SK-N-SH treated with all-trans-retinoic acid at 6 μM for 48 hours (cell line): Measurements from ENCODE around the gene SYNJ1.
"Not testable (repeated sequence)": the region's sequence is repeated elsewhere in the genome, so short reads cannot be mapped to it uniquely, and the experiment has no call there.

Source experiments
- ATAC-seq: fragments of 200-7000 bp; cut with Tn5 transposase; 3 replicates; pipeline ENCODE4 v1.9.1; 2020; ENCODE audit warnings: mild to moderate bottlenecking, moderate library complexity
- BACH2 ChIP-seq: fragments of 250-450 bp; sonication (Bioruptor Pico); IDR thresholded peaks from 2 replicates; pipeline ENCODE4 v1.9.0; 2021; ENCODE audit warnings: mild to moderate bottlenecking, borderline replicate concordance
- CSDC2 ChIP-seq: fragments of 250-450 bp; sonication (Bioruptor Pico); IDR thresholded peaks from 2 replicates; pipeline ENCODE4 v1.5.0; 2020; ENCODE audit warnings: mild to moderate bottlenecking, moderate library complexity
- GLIS3 ChIP-seq: fragments of 250-450 bp; sonication (Bioruptor Pico); IDR thresholded peaks from 2 replicates; pipeline ENCODE4 v1.5.0; 2020; ENCODE audit warnings: mild to moderate bottlenecking, moderate library complexity
- ISL1 ChIP-seq: fragments of 250-450 bp; sonication (Bioruptor Pico); IDR thresholded peaks from 2 replicates; pipeline ENCODE4 v2.1.2; 2022; ENCODE audit warnings: mild to moderate bottlenecking, moderate library complexity
- OSR1 ChIP-seq: fragments of 250-450 bp; sonication (Bioruptor Pico); IDR thresholded peaks from 2 replicates; pipeline ENCODE4 v1.8.0; 2022; ENCODE audit warnings: moderate library complexity, mild to moderate bottlenecking, inconsistent platforms
- PPARA ChIP-seq: fragments of 250-450 bp; sonication (Bioruptor Pico); IDR thresholded peaks from 2 replicates; pipeline ENCODE4 v1.5.0; 2020; ENCODE audit warnings: mild to moderate bottlenecking, borderline replicate concordance
- RARB ChIP-seq: fragments of 250-450 bp; sonication (Bioruptor Pico); IDR thresholded peaks from 2 replicates; pipeline ENCODE4 v1.8.0; 2021; ENCODE audit warnings: mild to moderate bottlenecking, moderate library complexity
- SNAI2 ChIP-seq: fragments of 250-450 bp; sonication (Bioruptor Pico); IDR thresholded peaks from 2 replicates; pipeline ENCODE4 v1.5.0; 2020; ENCODE audit warnings: mild to moderate bottlenecking, moderate library complexity
- TCF4 ChIP-seq: fragments of 250-450 bp; sonication (Bioruptor Pico); IDR thresholded peaks from 2 replicates; pipeline ENCODE4 v1.8.0; 2021; ENCODE audit warnings: mild to moderate bottlenecking, moderate library complexity, borderline replicate concordance
- TOX ChIP-seq: fragments of 250-450 bp; sonication (Bioruptor Pico); IDR thresholded peaks from 2 replicates; pipeline ENCODE4 v1.8.0; 2021; ENCODE audit warnings: mild to moderate bottlenecking, moderate library complexity, borderline replicate concordance
- ZC3H10 ChIP-seq: fragments of 250-450 bp; sonication (Bioruptor Pico); IDR thresholded peaks from 2 replicates; pipeline ENCODE4 v1.5.1; 2021; ENCODE audit warnings: mild to moderate bottlenecking, moderate library complexity
- ZFP30 ChIP-seq: fragments of 450-650 bp; formaldehyde crosslinking; IDR thresholded peaks from 2 replicates; pipeline ENCODE4 v1.5.0; 2022; ENCODE audit warnings: mild to moderate bottlenecking, moderate library complexity
- ZNF70 ChIP-seq: fragments of 450-650 bp; formaldehyde crosslinking; IDR thresholded peaks from 2 replicates; pipeline ENCODE4 v1.5.0; 2020; ENCODE audit warnings: mild to moderate bottlenecking, moderate library complexity
- ZNF8 ChIP-seq: fragments of 450-650 bp; formaldehyde crosslinking; IDR thresholded peaks from 2 replicates; pipeline ENCODE4 v1.5.0; 2020; ENCODE audit warnings: mild to moderate bottlenecking, moderate library complexity
- TF ChIP-seq, protein P1 (sequence below): fragments of 250-450 bp; sonication (Bioruptor Pico); IDR thresholded peaks from 2 replicates; pipeline ENCODE4 v1.5.1; 2020; ENCODE audit warnings: low read depth, mild to moderate bottlenecking, moderate library complexity
- TF ChIP-seq, protein P2 (sequence below): fragments of 250-450 bp; sonication (Bioruptor Pico); IDR thresholded peaks from 2 replicates; pipeline ENCODE4 v1.8.0; 2020; ENCODE audit warnings: mild to moderate bottlenecking, moderate library complexity, borderline replicate concordance
- TF ChIP-seq, protein P3 (sequence below): fragments of 250-450 bp; sonication (Bioruptor Pico); IDR thresholded peaks from 2 replicates; pipeline ENCODE4 v1.5.0; 2020; ENCODE audit warnings: mild to moderate bottlenecking, moderate library complexity
- TF ChIP-seq, protein P4 (sequence below): fragments of 250-450 bp; sonication (Bioruptor Pico); IDR thresholded peaks from 2 replicates; pipeline ENCODE4 v1.5.1; 2021; ENCODE audit warnings: mild to moderate bottlenecking, moderate library complexity

Gene SYNJ1

DNA sequence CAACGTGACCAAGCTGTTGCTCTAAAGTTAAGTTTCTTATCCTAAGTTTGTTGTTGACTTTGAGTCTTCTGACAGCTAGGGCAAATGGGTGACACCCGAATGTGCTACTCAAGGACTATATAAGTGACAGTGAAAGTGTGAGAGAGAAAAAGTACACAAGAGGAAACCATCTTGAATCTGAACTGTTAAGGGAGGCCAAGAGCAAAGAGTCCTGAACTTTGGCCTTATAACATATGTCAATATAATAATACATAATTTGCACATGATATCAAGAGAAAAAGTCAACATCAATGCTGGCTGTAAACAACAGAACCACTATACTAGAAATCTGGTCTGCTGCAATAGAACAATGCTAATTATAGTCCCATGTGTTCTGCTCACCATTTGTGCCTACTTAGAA, 29.5 kb downstream of the SYNJ1 start:
- no peak for ATAC-seq
- TF ChIP-seq ZNF8 (CRISPR knock-in tag) (no peak), GLIS3 (no peak), BACH2 (CRISPR knock-in tag) (no peak)

DNA sequence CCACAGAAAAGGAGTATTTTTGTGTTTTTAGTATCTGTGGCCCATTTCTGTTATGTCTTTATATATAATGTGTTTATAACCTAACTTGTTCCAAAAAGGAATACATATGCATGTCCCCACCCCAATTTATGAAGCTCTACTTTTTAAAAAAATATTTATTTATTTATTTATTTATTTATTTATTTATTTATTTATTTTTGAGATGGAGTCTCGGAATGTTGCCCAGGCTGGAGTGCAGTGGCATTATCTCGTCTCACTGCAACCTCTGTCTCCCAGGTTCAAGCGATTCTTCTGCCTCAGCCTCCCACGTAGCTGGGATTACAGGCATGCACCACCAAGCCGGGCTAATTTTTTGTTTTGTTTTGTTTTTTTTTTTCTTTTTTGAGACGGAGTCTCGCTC, 32.3 kb downstream of the SYNJ1 start:
- ATAC-seq, result not testable (repeated sequence)

DNA sequence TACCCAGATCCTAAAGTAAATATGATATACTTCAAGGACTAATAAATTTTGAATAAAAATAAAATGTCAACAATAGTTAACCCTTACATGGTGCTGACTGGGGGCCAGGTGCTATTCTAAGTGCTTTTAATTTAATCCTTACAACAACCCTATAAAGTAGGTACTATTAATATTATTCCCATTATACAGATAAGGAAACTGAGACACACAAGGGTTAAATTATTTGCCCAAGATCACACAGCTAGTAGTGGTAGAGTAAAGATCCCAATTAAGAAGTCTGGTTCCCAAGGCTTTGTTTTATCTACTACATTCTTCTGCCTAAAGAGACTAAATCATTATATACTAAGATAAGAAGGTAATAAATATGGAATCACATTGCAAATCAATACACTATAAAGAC, 34.2 kb downstream of the SYNJ1 start:
- ATAC-seq, result no peak

DNA sequence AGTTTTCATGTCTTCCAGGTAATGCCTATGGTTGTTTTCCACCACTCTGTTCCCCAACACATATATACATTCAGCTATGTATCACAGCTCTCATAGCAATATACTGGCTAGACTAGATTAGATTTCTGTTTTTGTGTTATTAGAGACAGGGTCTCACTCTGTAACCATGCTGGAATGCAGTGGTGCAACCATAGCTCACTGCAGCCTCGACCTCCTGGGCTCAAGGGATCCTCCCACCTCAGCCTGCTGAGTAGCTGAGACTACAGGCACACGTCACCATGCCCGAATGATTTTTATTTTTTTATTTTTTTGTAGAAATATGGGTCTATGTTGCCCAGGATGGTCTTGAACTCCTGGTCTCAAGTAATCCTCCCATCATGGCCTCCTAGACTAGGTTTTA, 37.7 kb downstream of the SYNJ1 start:
- ATAC-seq, result no peak
- TF ChIP-seq ISL1, result no peak
- no peak for TF ChIP-seq CSDC2 (CRISPR knock-in tag)
- TF ChIP-seq TOX, result no peak
- TF ChIP-seq, protein P1, sequence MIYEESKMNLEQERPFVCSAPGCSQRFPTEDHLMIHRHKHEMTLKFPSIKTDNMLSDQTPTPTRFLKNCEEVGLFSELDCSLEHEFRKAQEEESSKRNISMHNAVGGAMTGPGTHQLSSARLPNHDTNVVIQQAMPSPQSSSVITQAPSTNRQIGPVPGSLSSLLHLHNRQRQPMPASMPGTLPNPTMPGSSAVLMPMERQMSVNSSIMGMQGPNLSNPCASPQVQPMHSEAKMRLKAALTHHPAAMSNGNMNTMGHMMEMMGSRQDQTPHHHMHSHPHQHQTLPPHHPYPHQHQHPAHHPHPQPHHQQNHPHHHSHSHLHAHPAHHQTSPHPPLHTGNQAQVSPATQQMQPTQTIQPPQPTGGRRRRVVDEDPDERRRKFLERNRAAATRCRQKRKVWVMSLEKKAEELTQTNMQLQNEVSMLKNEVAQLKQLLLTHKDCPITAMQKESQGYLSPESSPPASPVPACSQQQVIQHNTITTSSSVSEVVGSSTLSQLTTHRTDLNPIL, result no peak
- TF ChIP-seq, protein P2, sequence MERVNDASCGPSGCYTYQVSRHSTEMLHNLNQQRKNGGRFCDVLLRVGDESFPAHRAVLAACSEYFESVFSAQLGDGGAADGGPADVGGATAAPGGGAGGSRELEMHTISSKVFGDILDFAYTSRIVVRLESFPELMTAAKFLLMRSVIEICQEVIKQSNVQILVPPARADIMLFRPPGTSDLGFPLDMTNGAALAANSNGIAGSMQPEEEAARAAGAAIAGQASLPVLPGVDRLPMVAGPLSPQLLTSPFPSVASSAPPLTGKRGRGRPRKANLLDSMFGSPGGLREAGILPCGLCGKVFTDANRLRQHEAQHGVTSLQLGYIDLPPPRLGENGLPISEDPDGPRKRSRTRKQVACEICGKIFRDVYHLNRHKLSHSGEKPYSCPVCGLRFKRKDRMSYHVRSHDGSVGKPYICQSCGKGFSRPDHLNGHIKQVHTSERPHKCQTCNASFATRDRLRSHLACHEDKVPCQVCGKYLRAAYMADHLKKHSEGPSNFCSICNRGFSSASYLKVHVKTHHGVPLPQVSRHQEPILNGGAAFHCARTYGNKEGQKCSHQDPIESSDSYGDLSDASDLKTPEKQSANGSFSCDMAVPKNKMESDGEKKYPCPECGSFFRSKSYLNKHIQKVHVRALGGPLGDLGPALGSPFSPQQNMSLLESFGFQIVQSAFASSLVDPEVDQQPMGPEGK (CRISPR knock-in tag), result no peak
- TF ChIP-seq, protein P3, sequence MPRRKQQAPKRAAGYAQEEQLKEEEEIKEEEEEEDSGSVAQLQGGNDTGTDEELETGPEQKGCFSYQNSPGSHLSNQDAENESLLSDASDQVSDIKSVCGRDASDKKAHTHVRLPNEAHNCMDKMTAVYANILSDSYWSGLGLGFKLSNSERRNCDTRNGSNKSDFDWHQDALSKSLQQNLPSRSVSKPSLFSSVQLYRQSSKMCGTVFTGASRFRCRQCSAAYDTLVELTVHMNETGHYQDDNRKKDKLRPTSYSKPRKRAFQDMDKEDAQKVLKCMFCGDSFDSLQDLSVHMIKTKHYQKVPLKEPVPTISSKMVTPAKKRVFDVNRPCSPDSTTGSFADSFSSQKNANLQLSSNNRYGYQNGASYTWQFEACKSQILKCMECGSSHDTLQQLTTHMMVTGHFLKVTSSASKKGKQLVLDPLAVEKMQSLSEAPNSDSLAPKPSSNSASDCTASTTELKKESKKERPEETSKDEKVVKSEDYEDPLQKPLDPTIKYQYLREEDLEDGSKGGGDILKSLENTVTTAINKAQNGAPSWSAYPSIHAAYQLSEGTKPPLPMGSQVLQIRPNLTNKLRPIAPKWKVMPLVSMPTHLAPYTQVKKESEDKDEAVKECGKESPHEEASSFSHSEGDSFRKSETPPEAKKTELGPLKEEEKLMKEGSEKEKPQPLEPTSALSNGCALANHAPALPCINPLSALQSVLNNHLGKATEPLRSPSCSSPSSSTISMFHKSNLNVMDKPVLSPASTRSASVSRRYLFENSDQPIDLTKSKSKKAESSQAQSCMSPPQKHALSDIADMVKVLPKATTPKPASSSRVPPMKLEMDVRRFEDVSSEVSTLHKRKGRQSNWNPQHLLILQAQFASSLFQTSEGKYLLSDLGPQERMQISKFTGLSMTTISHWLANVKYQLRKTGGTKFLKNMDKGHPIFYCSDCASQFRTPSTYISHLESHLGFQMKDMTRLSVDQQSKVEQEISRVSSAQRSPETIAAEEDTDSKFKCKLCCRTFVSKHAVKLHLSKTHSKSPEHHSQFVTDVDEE (CRISPR knock-in tag), result no peak
- TF ChIP-seq, protein P4, sequence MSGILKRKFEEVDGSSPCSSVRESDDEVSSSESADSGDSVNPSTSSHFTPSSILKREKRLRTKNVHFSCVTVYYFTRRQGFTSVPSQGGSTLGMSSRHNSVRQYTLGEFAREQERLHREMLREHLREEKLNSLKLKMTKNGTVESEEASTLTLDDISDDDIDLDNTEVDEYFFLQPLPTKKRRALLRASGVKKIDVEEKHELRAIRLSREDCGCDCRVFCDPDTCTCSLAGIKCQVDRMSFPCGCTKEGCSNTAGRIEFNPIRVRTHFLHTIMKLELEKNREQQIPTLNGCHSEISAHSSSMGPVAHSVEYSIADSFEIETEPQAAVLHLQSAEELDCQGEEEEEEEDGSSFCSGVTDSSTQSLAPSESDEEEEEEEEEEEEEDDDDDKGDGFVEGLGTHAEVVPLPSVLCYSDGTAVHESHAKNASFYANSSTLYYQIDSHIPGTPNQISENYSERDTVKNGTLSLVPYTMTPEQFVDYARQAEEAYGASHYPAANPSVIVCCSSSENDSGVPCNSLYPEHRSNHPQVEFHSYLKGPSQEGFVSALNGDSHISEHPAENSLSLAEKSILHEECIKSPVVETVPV (CRISPR knock-in tag), result no peak

More for the DNA sequence above, 34.2 kb downstream of the SYNJ1 start:
- no peak for TF ChIP-seq SNAI2 (CRISPR knock-in tag)
- no peak for TF ChIP-seq ISL1
- no peak for TF ChIP-seq ZNF8 (CRISPR knock-in tag)
- no peak for TF ChIP-seq ZFP30
- TF ChIP-seq TCF4 (CRISPR knock-in tag), result no peak
- no peak for TF ChIP-seq ZNF70 (CRISPR knock-in tag)
- no peak for TF ChIP-seq GLIS3
- TF ChIP-seq CSDC2 (CRISPR knock-in tag), result no peak
- no peak for TF ChIP-seq OSR1 (CRISPR knock-in tag)

DNA sequence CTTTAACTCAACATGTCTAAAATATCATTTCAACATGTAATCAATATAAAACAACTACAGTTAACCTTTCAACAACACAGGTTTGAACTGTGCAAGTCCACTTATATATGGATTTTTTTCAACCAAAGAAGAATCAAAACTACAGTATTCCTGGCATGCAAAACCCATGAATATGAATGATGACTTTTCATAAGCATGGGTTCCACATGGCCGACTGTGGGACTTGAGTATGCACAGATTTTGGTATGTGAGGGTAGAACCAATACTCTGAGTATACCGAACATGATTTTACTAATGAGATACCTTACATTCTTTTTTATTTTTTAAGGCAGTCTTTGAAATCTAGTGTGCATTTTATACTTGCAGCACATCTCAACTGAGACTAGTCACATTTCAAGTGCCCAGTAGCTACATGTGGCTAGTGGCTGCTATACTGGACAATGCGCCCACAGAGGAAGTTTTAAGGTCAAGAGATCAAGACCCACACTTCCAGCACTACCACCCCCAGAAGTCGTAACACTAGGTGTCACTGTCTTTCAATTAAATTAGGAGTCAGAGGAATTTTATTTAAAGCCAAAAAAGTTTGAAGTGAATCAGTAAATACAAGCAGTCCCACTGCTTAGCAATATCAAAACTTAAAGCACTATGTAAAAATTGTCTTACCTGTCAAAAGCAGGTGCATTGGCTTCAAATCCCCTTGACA, 40.0 kb downstream of the SYNJ1 start:
- no peak for ATAC-seq
- TF ChIP-seq ZNF70 (CRISPR knock-in tag), result no peak
- no peak for TF ChIP-seq ISL1
- no peak for TF ChIP-seq ZC3H10 (CRISPR knock-in tag)
- TF ChIP-seq CSDC2 (CRISPR knock-in tag), result no peak
- no peak for TF ChIP-seq GLIS3
- no peak for TF ChIP-seq PPARA (CRISPR knock-in tag)
- TF ChIP-seq RARB, result no peak
